HEK293 (cell line): ENCODE results near the gene GNAS-AS1.

Source experiments
- ZBTB48 ChIP-seq: fragments of 450-650 bp; formaldehyde crosslinking; IDR thresholded peaks from 2 replicates; pipeline ENCODE4 v1.5.1; 2016; ENCODE audit warnings: missing biosample characterization, missing genetic modification characterization
- ZNF433 ChIP-seq: fragments of 450-650 bp; formaldehyde crosslinking; IDR thresholded peaks from 2 replicates; pipeline ENCODE4 v1.5.1; 2016; ENCODE audit warnings: missing biosample characterization, missing genetic modification characterization, low read depth
- TF ChIP-seq, protein P1 (sequence below): fragments of 450-650 bp; formaldehyde crosslinking; IDR thresholded peaks from 2 replicates; pipeline ENCODE4 v1.5.1; 2017; ENCODE audit warnings: missing biosample characterization, missing genetic modification characterization
- TF ChIP-seq, protein P2 (sequence below): fragments of 450-650 bp; formaldehyde crosslinking; IDR thresholded peaks from 2 replicates; pipeline ENCODE4 v1.5.1; 2016; ENCODE audit warnings: missing biosample characterization, missing genetic modification characterization

DNA sequence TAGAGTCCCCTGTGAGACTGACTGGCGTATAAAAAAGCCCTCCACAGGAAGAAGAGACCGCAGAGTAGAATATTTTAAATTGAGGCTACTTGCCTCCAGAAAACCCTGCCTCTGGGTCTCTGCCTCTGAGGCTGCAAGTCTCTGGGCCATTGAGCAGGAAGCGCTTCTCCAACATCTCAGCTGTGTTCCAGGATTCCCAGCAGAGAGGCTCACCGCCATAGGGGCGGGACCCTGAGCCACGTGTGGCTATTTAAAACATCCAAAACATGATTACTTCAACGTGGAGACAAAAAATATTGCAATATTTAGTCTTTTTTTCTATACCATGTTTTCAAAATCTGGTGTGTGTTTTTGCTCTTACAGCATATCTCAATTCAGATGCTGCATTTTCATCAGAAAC is 59.4 kb downstream of the GNAS-AS1 start:
- TF ChIP-seq, protein P1, sequence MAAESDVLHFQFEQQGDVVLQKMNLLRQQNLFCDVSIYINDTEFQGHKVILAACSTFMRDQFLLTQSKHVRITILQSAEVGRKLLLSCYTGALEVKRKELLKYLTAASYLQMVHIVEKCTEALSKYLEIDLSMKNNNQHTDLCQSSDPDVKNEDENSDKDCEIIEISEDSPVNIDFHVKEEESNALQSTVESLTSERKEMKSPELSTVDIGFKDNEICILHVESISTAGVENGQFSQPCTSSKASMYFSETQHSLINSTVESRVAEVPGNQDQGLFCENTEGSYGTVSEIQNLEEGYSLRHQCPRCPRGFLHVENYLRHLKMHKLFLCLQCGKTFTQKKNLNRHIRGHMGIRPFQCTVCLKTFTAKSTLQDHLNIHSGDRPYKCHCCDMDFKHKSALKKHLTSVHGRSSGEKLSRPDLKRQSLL (tag by site-specific recombination) = no peak
- TF ChIP-seq, protein P2, sequence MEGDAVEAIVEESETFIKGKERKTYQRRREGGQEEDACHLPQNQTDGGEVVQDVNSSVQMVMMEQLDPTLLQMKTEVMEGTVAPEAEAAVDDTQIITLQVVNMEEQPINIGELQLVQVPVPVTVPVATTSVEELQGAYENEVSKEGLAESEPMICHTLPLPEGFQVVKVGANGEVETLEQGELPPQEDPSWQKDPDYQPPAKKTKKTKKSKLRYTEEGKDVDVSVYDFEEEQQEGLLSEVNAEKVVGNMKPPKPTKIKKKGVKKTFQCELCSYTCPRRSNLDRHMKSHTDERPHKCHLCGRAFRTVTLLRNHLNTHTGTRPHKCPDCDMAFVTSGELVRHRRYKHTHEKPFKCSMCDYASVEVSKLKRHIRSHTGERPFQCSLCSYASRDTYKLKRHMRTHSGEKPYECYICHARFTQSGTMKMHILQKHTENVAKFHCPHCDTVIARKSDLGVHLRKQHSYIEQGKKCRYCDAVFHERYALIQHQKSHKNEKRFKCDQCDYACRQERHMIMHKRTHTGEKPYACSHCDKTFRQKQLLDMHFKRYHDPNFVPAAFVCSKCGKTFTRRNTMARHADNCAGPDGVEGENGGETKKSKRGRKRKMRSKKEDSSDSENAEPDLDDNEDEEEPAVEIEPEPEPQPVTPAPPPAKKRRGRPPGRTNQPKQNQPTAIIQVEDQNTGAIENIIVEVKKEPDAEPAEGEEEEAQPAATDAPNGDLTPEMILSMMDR (tag by site-specific recombination) = no peak
- TF ChIP-seq ZBTB48 (tag by site-specific recombination) (no peak), ZNF433 (no peak)
